Testis (tissue), 2 donors: ENCODE data around the gene IL9.

Source experiments
- CTCF ChIP-seq, 3 experiments: fragments of 450-650 bp in 2 of 3; fragments of 200-600 bp in 1 of 3; sonication (generic) in 1 of 3; IDR thresholded peaks; one replicate each; pipeline ENCODE4 v1.5.1; 2016 to 2019; ENCODE audit warnings: antibody characterized with exemption in 3 of 3, mild to moderate bottlenecking in 2 of 3, moderate library complexity in 1 of 3
- POLR2A ChIP-seq: fragments of 450-650 bp; IDR thresholded peaks from one replicate; pipeline ENCODE4 v1.6.1; 2017; ENCODE audit warnings: antibody characterized with exemption, mild to moderate bottlenecking, moderate library complexity

GRCh38 chr5:135867599-135867998 is 28.0 kb downstream of the IL9 start:
- TF ChIP-seq CTCF (IDR thresholded peaks at IDR 0.05) (no peak), POLR2A (no peak)
